ENCODE results near the gene MEGF11.

DNA sequence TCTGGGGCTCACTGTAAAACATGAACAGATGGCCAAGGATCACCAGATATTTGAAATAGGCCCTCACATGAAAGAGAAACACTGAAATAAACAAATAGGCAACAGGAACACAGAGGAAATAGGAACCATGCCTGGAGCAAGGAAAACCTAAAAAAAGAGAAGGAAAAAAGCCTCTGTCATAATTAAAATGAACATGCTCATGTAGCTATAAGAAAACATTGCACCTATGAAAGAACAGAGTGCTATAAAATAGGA lies 281.9 kb downstream of the MEGF11 start:
- TF ChIP-seq, protein P1, sequence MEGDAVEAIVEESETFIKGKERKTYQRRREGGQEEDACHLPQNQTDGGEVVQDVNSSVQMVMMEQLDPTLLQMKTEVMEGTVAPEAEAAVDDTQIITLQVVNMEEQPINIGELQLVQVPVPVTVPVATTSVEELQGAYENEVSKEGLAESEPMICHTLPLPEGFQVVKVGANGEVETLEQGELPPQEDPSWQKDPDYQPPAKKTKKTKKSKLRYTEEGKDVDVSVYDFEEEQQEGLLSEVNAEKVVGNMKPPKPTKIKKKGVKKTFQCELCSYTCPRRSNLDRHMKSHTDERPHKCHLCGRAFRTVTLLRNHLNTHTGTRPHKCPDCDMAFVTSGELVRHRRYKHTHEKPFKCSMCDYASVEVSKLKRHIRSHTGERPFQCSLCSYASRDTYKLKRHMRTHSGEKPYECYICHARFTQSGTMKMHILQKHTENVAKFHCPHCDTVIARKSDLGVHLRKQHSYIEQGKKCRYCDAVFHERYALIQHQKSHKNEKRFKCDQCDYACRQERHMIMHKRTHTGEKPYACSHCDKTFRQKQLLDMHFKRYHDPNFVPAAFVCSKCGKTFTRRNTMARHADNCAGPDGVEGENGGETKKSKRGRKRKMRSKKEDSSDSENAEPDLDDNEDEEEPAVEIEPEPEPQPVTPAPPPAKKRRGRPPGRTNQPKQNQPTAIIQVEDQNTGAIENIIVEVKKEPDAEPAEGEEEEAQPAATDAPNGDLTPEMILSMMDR (IDR thresholded peaks at IDR 0.05; ENCODE audit: insufficient read depth, low read length), result no peak
- TF ChIP-seq GABPA (IDR thresholded peaks at IDR 0.05; ENCODE audit: low read depth), result no peak
- TF ChIP-seq POLR2AphosphoS5 (IDR thresholded peaks at IDR 0.05; ENCODE audit: low read depth), result no peak
- TF ChIP-seq, protein P2, sequence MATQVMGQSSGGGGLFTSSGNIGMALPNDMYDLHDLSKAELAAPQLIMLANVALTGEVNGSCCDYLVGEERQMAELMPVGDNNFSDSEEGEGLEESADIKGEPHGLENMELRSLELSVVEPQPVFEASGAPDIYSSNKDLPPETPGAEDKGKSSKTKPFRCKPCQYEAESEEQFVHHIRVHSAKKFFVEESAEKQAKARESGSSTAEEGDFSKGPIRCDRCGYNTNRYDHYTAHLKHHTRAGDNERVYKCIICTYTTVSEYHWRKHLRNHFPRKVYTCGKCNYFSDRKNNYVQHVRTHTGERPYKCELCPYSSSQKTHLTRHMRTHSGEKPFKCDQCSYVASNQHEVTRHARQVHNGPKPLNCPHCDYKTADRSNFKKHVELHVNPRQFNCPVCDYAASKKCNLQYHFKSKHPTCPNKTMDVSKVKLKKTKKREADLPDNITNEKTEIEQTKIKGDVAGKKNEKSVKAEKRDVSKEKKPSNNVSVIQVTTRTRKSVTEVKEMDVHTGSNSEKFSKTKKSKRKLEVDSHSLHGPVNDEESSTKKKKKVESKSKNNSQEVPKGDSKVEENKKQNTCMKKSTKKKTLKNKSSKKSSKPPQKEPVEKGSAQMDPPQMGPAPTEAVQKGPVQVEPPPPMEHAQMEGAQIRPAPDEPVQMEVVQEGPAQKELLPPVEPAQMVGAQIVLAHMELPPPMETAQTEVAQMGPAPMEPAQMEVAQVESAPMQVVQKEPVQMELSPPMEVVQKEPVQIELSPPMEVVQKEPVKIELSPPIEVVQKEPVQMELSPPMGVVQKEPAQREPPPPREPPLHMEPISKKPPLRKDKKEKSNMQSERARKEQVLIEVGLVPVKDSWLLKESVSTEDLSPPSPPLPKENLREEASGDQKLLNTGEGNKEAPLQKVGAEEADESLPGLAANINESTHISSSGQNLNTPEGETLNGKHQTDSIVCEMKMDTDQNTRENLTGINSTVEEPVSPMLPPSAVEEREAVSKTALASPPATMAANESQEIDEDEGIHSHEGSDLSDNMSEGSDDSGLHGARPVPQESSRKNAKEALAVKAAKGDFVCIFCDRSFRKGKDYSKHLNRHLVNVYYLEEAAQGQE (IDR thresholded peaks at IDR 0.05; ENCODE audit: insufficient replicate concordance, low read depth), result no peak
- TF ChIP-seq SPI1 (IDR thresholded peaks at IDR 0.05; ENCODE audit: borderline replicate concordance, low read depth), result no peak
